Breast epithelium (tissue), 3 donors: ENCODE data around the gene PRICKLE2.

ENCODE experiments used
- CTCF ChIP-seq, 3 donors: fragments of 450-650 bp; IDR thresholded peaks; one replicate each; pipeline ENCODE4 v1.5.1; 2016 to 2017; ENCODE audit warnings: antibody characterized with exemption in 3 of 3, mild to moderate bottlenecking in 3 of 3, moderate library complexity in 3 of 3
- POLR2A ChIP-seq: fragments of 450-650 bp; IDR thresholded peaks from one replicate; pipeline ENCODE4 v1.6.1; 2016; ENCODE audit warnings: antibody characterized with exemption, mild to moderate bottlenecking, moderate library complexity

GRCh38 chr3:64122476-64122875 lies 102.8 kb downstream of the PRICKLE2 start:
- TF ChIP-seq CTCF (IDR thresholded peaks at IDR 0.05) (no peak), POLR2A (no peak)
